GM23338 (cell line): ENCODE data around the gene CHRDL1. TPM values are rescaled to one million over a fixed set of nuclear protein-coding genes. Genes with fewer than 3 reads are reported as not detected.

ENCODE experiments used
- CREB1 ChIP-seq: fragments of 250-450 bp; sonication (Bioruptor Pico); IDR thresholded peaks from 2 replicates; pipeline ENCODE4 v1.5.0; 2020; ENCODE audit warnings: low read depth, mild to moderate bottlenecking, moderate library complexity
- EZH2 ChIP-seq: fragments of 200-600 bp; sonication (generic); IDR thresholded peaks from one replicate; pipeline ENCODE4 v1.8.0; 2017; ENCODE audit warnings: antibody characterized with exemption, mild to moderate bottlenecking, low read depth; ENCODE audit not compliant: unreplicated experiment
- EZH2phosphoT487 ChIP-seq: fragments of 200-600 bp; sonication (generic); IDR thresholded peaks from one replicate; pipeline ENCODE4 v1.8.1; 2018; ENCODE audit warnings: antibody characterized with exemption; ENCODE audit not compliant: unreplicated experiment
- JUNB ChIP-seq: IDR thresholded peaks from one replicate; pipeline ENCODE4 v1.6.1; 2016; ENCODE audit warnings: antibody characterized with exemption; ENCODE audit not compliant: unreplicated experiment
- NANOG ChIP-seq: IDR thresholded peaks from 2 replicates; pipeline ENCODE4 v1.6.1; 2016; ENCODE audit warnings: antibody characterized with exemption, borderline replicate concordance
- POLR2AphosphoS5 ChIP-seq: IDR thresholded peaks from 2 replicates; pipeline ENCODE4 v1.6.1; 2016; ENCODE audit warnings: antibody characterized with exemption, low read depth
- STAT1 ChIP-seq: IDR thresholded peaks from one replicate; pipeline ENCODE4 v1.6.1; 2016; ENCODE audit warnings: antibody characterized with exemption; ENCODE audit not compliant: unreplicated experiment
- ZNF114 ChIP-seq: fragments of 250-450 bp; sonication (Bioruptor Pico); IDR thresholded peaks from 2 replicates; pipeline ENCODE4 v1.5.0; 2020; ENCODE audit warnings: mild to moderate bottlenecking, moderate library complexity
- ZNF331 ChIP-seq: fragments of 250-450 bp; sonication (Bioruptor Pico); IDR thresholded peaks from 2 replicates; pipeline ENCODE4 v1.5.0; 2020; ENCODE audit warnings: low read depth, mild to moderate bottlenecking, moderate library complexity
- ZNF462 ChIP-seq: fragments of 250-450 bp; sonication (Bioruptor Pico); IDR thresholded peaks from 2 replicates; pipeline ENCODE4 v1.5.0; 2020; ENCODE audit warnings: mild to moderate bottlenecking, moderate library complexity
- polyA plus RNA-seq: library from polyadenylated mRNA; unstranded; fragments of >200 nt; fragmentation: Nextera tagmentation; extraction: Ambion mirVana; gene quantifications from 2 replicates; pipeline ENCODE4 v1.2.1, GENCODE V29; 2016
- total RNA-seq: library from RNA; depleted of rRNA; stranded (reverse); fragments of >200 nt; shearing (Covaris generic); gene quantifications from 2 replicates; pipeline ENCODE4 v1.2.3, GENCODE V29; 2014
- TF ChIP-seq, protein P1 (sequence below): IDR thresholded peaks from 2 replicates; pipeline ENCODE4 v1.6.1; 2016; ENCODE audit warnings: antibody characterized with exemption
- TF ChIP-seq, protein P2 (sequence below), 2 experiments: fragments of 200-600 bp in 1 of 2; sonication (generic) in 1 of 2; conservative IDR thresholded peaks; 2 replicates each; pipeline versions ENCODE4 v1.5.1 to v1.6.1; 2016 to 2017; ENCODE audit warnings: antibody characterized with exemption in 2 of 2, low read depth in 2 of 2, mild to moderate bottlenecking in 2 of 2, moderate library complexity in 1 of 2

Gene CHRDL1
- total and polyA plus RNA-seq, 2 experiments from 2014 or later: 3.6 to 9.8 TPM

DNA sequence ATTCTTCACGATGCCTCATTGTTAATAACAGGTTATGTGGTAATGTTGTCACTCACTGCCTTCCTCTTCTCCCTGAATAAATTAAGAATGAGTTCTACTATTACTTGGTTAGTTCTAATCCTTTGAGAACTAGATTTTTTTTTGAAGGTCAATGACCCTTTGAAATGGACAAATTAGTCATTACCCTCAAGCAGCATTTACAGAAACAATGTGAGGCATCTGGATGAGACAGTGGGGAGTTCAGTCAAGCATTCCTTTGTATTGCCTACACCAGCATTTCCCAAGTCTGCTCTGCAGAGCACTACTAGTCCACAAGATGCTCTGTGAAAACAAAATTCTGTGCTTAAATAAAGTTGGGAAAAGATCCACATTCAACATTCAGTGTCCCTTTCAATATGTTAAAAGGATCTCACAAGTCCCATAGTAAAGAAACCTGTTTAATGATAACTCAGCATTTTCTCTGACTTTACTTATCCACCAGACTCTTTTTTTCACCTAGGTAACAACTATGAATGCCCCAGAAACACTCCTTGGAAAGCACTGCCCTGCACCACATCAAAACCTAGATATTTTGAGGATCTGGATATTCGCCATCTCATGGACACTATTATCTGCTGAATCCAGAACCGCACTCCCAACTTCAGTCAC lies 60.6 kb downstream of the CHRDL1 start (continued):
- TF ChIP-seq ZNF462 (CRISPR knock-in tag) (no peak), CREB1 (CRISPR knock-in tag) (no peak), POLR2AphosphoS5 (no peak), STAT1 (no peak), JUNB (no peak), NANOG (no peak), EZH2 (no peak), ZNF114 (CRISPR knock-in tag) (no peak), ZNF331 (CRISPR knock-in tag) (no peak), EZH2phosphoT487 (no peak)
- TF ChIP-seq, protein P1, sequence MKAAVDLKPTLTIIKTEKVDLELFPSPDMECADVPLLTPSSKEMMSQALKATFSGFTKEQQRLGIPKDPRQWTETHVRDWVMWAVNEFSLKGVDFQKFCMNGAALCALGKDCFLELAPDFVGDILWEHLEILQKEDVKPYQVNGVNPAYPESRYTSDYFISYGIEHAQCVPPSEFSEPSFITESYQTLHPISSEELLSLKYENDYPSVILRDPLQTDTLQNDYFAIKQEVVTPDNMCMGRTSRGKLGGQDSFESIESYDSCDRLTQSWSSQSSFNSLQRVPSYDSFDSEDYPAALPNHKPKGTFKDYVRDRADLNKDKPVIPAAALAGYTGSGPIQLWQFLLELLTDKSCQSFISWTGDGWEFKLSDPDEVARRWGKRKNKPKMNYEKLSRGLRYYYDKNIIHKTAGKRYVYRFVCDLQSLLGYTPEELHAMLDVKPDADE: no peak
- TF ChIP-seq, protein P2, sequence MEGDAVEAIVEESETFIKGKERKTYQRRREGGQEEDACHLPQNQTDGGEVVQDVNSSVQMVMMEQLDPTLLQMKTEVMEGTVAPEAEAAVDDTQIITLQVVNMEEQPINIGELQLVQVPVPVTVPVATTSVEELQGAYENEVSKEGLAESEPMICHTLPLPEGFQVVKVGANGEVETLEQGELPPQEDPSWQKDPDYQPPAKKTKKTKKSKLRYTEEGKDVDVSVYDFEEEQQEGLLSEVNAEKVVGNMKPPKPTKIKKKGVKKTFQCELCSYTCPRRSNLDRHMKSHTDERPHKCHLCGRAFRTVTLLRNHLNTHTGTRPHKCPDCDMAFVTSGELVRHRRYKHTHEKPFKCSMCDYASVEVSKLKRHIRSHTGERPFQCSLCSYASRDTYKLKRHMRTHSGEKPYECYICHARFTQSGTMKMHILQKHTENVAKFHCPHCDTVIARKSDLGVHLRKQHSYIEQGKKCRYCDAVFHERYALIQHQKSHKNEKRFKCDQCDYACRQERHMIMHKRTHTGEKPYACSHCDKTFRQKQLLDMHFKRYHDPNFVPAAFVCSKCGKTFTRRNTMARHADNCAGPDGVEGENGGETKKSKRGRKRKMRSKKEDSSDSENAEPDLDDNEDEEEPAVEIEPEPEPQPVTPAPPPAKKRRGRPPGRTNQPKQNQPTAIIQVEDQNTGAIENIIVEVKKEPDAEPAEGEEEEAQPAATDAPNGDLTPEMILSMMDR (conservative IDR thresholded peaks at IDR 0.05; ENCODE audit: low read depth in 2 of 2): no peak
